ENCODE results near the gene WIPF1. TPM values are rescaled to one million over a fixed set of nuclear protein-coding genes. Genes with fewer than 3 reads are reported as not detected.

The WIPF1 gene
- total and polyA plus RNA-seq, 4 donors, result 18.7 to 29.5 (median 21.7) TPM

GRCh38 chr2:174590928-174591648 lies 6.5 kb downstream of the WIPF1 start:
- WGBS (ENCODE audit: insufficient coverage), result no CpG with 5 or more reads among the region's 5 CpGs
- H3K27me3 ChIP-seq (ENCODE audit: control insufficient read depth, insufficient read depth, low read length), result no peaks in the 10 kb centered on the region
- no peaks in the 10 kb centered on the region for H3K9me3 ChIP-seq (ENCODE audit: control insufficient read depth, insufficient read depth, low read length)
- H3K36me3 ChIP-seq (ENCODE audit: control insufficient read depth, insufficient read depth, low read length), result no peaks in the 10 kb centered on the region
- peaks cover 12% of the 10 kb centered on the region for H3K4me1 ChIP-seq (ENCODE audit: control insufficient read depth, insufficient read depth, low read length)
- no peak for DNase-seq (ENCODE audit: low read depth in 4 of 6, low spot score in 6 of 6)
- H3K27ac ChIP-seq (ENCODE audit: low read depth, low read length), result no peak overlapping the region
- H3K4me3 ChIP-seq (ENCODE audit: low read depth, low read length), result no peak overlapping the region

- Histone ChIP-seq H3K27me3 (ENCODE audit: control insufficient read depth, insufficient read depth, low read length) (no peaks in the 10 kb centered on the region), H3K4me1 (ENCODE audit: control insufficient read depth, insufficient read depth, low read length) (peaks cover 12% of the 10 kb centered on the region), H3K27ac (ENCODE audit: low read depth, low read length) (no peak overlapping the region), H3K9me3 (ENCODE audit: control insufficient read depth, insufficient read depth, low read length) (no peaks in the 10 kb centered on the region), H3K36me3 (ENCODE audit: control insufficient read depth, insufficient read depth, low read length) (no peaks in the 10 kb centered on the region), H3K4me3 (ENCODE audit: low read depth, low read length) (no peak overlapping the region)
- WGBS (ENCODE audit: insufficient coverage), result 96% methylated on average over 3 of the region's 4 CpGs
- no peak for DNase-seq (ENCODE audit: low read depth in 4 of 6, low spot score in 6 of 6)
These were observed 7.3 kb downstream of the WIPF1 start for GRCh38 chr2:174590346-174590745.

- DNase-seq (ENCODE audit: low read depth in 4 of 6, low spot score in 6 of 6), result no peak
- H3K9me3 ChIP-seq (ENCODE audit: control insufficient read depth, insufficient read depth, low read length), result no peaks in the 10 kb centered on the region
- H3K4me3 ChIP-seq (ENCODE audit: low read depth, low read length), result no peak overlapping the region
- no peak overlapping the region for H3K27ac ChIP-seq (ENCODE audit: low read depth, low read length)
- WGBS (ENCODE audit: insufficient coverage), result 100% methylated on average over 1 of the region's 2 CpGs
- H3K4me1 ChIP-seq (ENCODE audit: control insufficient read depth, insufficient read depth, low read length), result peaks cover 12% of the 10 kb centered on the region
- H3K27me3 ChIP-seq (ENCODE audit: control insufficient read depth, insufficient read depth, low read length), result no peaks in the 10 kb centered on the region
- no peaks in the 10 kb centered on the region for H3K36me3 ChIP-seq (ENCODE audit: control insufficient read depth, insufficient read depth, low read length)
These were observed 8.3 kb downstream of the WIPF1 start for GRCh38 chr2:174589334-174589733.

GRCh38 chr2:174588463-174588862 lies 9.1 kb downstream of the WIPF1 start:
- Histone ChIP-seq H3K4me3 (ENCODE audit: low read depth, low read length) (no peak overlapping the region), H3K9me3 (ENCODE audit: control insufficient read depth, insufficient read depth, low read length) (no peaks in the 10 kb centered on the region), H3K4me1 (ENCODE audit: control insufficient read depth, insufficient read depth, low read length) (peaks cover 12% of the 10 kb centered on the region), H3K27me3 (ENCODE audit: control insufficient read depth, insufficient read depth, low read length) (no peaks in the 10 kb centered on the region), H3K27ac (ENCODE audit: low read depth, low read length) (no peak overlapping the region), H3K36me3 (ENCODE audit: control insufficient read depth, insufficient read depth, low read length) (no peaks in the 10 kb centered on the region)
- DNase-seq (ENCODE audit: low read depth in 4 of 6, low spot score in 6 of 6), result no peak
- 80% methylated on average over 1 of the region's 2 CpGs for WGBS (ENCODE audit: insufficient coverage)

- no peak overlapping the region for H3K27ac ChIP-seq (ENCODE audit: low read depth, low read length)
- peaks cover 12% of the 10 kb centered on the region for H3K4me1 ChIP-seq (ENCODE audit: control insufficient read depth, insufficient read depth, low read length)
- 58% methylated on average over 4 of the region's 4 CpGs for WGBS (ENCODE audit: insufficient coverage)
- H3K9me3 ChIP-seq (ENCODE audit: control insufficient read depth, insufficient read depth, low read length), result no peaks in the 10 kb centered on the region
- no peaks in the 10 kb centered on the region for H3K27me3 ChIP-seq (ENCODE audit: control insufficient read depth, insufficient read depth, low read length)
- no peaks in the 10 kb centered on the region for H3K36me3 ChIP-seq (ENCODE audit: control insufficient read depth, insufficient read depth, low read length)
- DNase-seq (ENCODE audit: low read depth in 4 of 6, low spot score in 6 of 6), result peak in 1 of 6 donors; percentile 37
- H3K4me3 ChIP-seq (ENCODE audit: low read depth, low read length), result no peak overlapping the region
These were observed 10.0 kb downstream of the WIPF1 start for GRCh38 chr2:174587579-174587978.

GRCh38 chr2:174586418-174587295 lies 10.9 kb downstream of the WIPF1 start:
- DNase-seq (ENCODE audit: low read depth in 4 of 6, low spot score in 6 of 6), result no peak
- Histone ChIP-seq H3K27ac (ENCODE audit: low read depth, low read length) (no peak overlapping the region), H3K9me3 (ENCODE audit: control insufficient read depth, insufficient read depth, low read length) (no peaks in the 10 kb centered on the region), H3K4me1 (ENCODE audit: control insufficient read depth, insufficient read depth, low read length) (peaks cover 12% of the 10 kb centered on the region), H3K27me3 (ENCODE audit: control insufficient read depth, insufficient read depth, low read length) (no peaks in the 10 kb centered on the region), H3K36me3 (ENCODE audit: control insufficient read depth, insufficient read depth, low read length) (no peaks in the 10 kb centered on the region), H3K4me3 (ENCODE audit: low read depth, low read length) (no peak overlapping the region)
- WGBS (ENCODE audit: insufficient coverage), result 67% methylated on average over 7 of the region's 12 CpGs

- Histone ChIP-seq H3K9me3 (ENCODE audit: control insufficient read depth, insufficient read depth, low read length) (no peaks in the 10 kb centered on the region), H3K36me3 (ENCODE audit: control insufficient read depth, insufficient read depth, low read length) (no peaks in the 10 kb centered on the region), H3K27ac (ENCODE audit: low read depth, low read length) (no peak overlapping the region), H3K27me3 (ENCODE audit: control insufficient read depth, insufficient read depth, low read length) (no peaks in the 10 kb centered on the region), H3K4me3 (ENCODE audit: low read depth, low read length) (no peak overlapping the region), H3K4me1 (ENCODE audit: control insufficient read depth, insufficient read depth, low read length) (peaks cover 12% of the 10 kb centered on the region)
- DNase-seq (ENCODE audit: low read depth in 4 of 6, low spot score in 6 of 6), result no peak
- 68% methylated on average over 4 of the region's 9 CpGs for WGBS (ENCODE audit: insufficient coverage)
These were observed 11.8 kb downstream of the WIPF1 start for GRCh38 chr2:174585657-174586252.

GRCh38 chr2:174585146-174585545 lies 12.5 kb downstream of the WIPF1 start:
- H3K27me3 ChIP-seq (ENCODE audit: control insufficient read depth, insufficient read depth, low read length), result no peaks in the 10 kb centered on the region
- WGBS (ENCODE audit: insufficient coverage), result 84% methylated on average over 3 of the region's 10 CpGs
- H3K4me3 ChIP-seq (ENCODE audit: low read depth, low read length), result no peak overlapping the region
- H3K9me3 ChIP-seq (ENCODE audit: control insufficient read depth, insufficient read depth, low read length), result no peaks in the 10 kb centered on the region
- no peak overlapping the region for H3K27ac ChIP-seq (ENCODE audit: low read depth, low read length)
- peaks cover 12% of the 10 kb centered on the region for H3K4me1 ChIP-seq (ENCODE audit: control insufficient read depth, insufficient read depth, low read length)
- peak in 1 of 6 donors; percentile 58 for DNase-seq (ENCODE audit: low read depth in 4 of 6, low spot score in 6 of 6)
- H3K36me3 ChIP-seq (ENCODE audit: control insufficient read depth, insufficient read depth, low read length), result no peaks in the 10 kb centered on the region

GRCh38 chr2:174581491-174581890 lies 16.1 kb downstream of the WIPF1 start:
- no peak for DNase-seq (ENCODE audit: low read depth in 4 of 6, low spot score in 6 of 6)
- no peaks in the 10 kb centered on the region for H3K27me3 ChIP-seq (ENCODE audit: control insufficient read depth, insufficient read depth, low read length)
- WGBS (ENCODE audit: insufficient coverage), result 70% methylated on average over 3 of the region's 6 CpGs
- H3K36me3 ChIP-seq (ENCODE audit: control insufficient read depth, insufficient read depth, low read length), result no peaks in the 10 kb centered on the region
- no peak overlapping the region for H3K4me3 ChIP-seq (ENCODE audit: low read depth, low read length)
- H3K4me1 ChIP-seq (ENCODE audit: control insufficient read depth, insufficient read depth, low read length), result peaks cover 2% of the 10 kb centered on the region
- H3K9me3 ChIP-seq (ENCODE audit: control insufficient read depth, insufficient read depth, low read length), result no peaks in the 10 kb centered on the region
- peak overlapping the region; percentile 67 for H3K27ac ChIP-seq (ENCODE audit: low read depth, low read length)
